CD4-positive, alpha-beta T cell (primary cell): ENCODE results near the gene SH3BGR. TPM values are rescaled to one million over a fixed set of nuclear protein-coding genes. Genes with fewer than 3 reads are reported as not detected.

Experiments
- ATAC-seq: fragments of 200-7000 bp; cut with Tn5 transposase; one replicate; pipeline ENCODE4 v1.10.0; 2022; ENCODE audit warnings: mild to moderate bottlenecking; ENCODE audit not compliant: poor library complexity
- CTCF ChIA-PET: fragments of 350-600 bp; sonication (Branson Sonifier 250); formaldehyde crosslinking; loops from one replicate; lab custom pipeline; 2021; ENCODE audit warnings: antibody characterized with exemption, inconsistent platforms; lab: Charles Lee
- POLR2A ChIA-PET: fragments of 350-600 bp; sonication (Branson Sonifier 250); formaldehyde crosslinking; loops from one replicate; lab custom pipeline; 2021; ENCODE audit warnings: antibody characterized with exemption, inconsistent platforms; lab: Charles Lee
- DNase-seq, 14 experiments: peaks; one replicate each; pipeline ENCODE4 v3.0.0-alpha.2; 2013 to 2020; ENCODE audit warnings: mixed read lengths in 2 of 14
- H3K27ac ChIP-seq, 2 donors: one replicate each; pipeline versions ENCODE4 v1.5.1 to v1.7.0; 2013; ENCODE audit warnings: low read length in 2 of 2, low read depth in 1 of 2, mild to moderate bottlenecking in 1 of 2
- H3K27me3 ChIP-seq, 2 experiments: 1 replicate in 1 of 2; 2 replicates in 1 of 2; pipeline versions ENCODE4 v1.6.1 to v1.7.0; 2013; ENCODE audit warnings: low read length in 2 of 2, control low read depth in 1 of 2, mild to moderate bottlenecking in 1 of 2, moderate library complexity in 1 of 2; ENCODE audit not compliant: insufficient read depth in 2 of 2, control insufficient read depth in 1 of 2
- H3K36me3 ChIP-seq: one replicate; pipeline ENCODE4 v1.6.1; 2013; ENCODE audit warnings: low read length, control low read depth; ENCODE audit not compliant: insufficient read depth
- H3K4me1 ChIP-seq: one replicate; pipeline ENCODE4 v1.6.1; 2013; ENCODE audit warnings: low read length, control low read depth; ENCODE audit not compliant: insufficient read depth
- H3K4me3 ChIP-seq: one replicate; pipeline ENCODE4 v1.5.1; 2013; ENCODE audit warnings: mild to moderate bottlenecking, low read length, moderate library complexity
- H3K9me3 ChIP-seq, 2 experiments: 1 replicate in 1 of 2; 2 replicates in 1 of 2; pipeline versions ENCODE4 v1.6.1 to v1.7.0; 2013; ENCODE audit warnings: low read length in 2 of 2, mild to moderate bottlenecking in 2 of 2, control low read depth in 1 of 2, moderate library complexity in 1 of 2; ENCODE audit not compliant: control insufficient read depth in 1 of 2, insufficient read depth in 1 of 2
- H3K27ac Mint-ChIP-seq: one replicate; pipeline ENCODE4 v1.8.0; 2020; ENCODE audit warnings: mixed read lengths
- H3K27me3 Mint-ChIP-seq: one replicate; pipeline ENCODE4 v1.8.0; 2021; ENCODE audit warnings: mixed read lengths
- H3K36me3 Mint-ChIP-seq: one replicate; pipeline ENCODE4 v1.8.0; 2021; ENCODE audit warnings: low read depth, mixed read lengths
- H3K4me1 Mint-ChIP-seq: one replicate; pipeline ENCODE4 v1.8.0; 2021; ENCODE audit warnings: low read depth, mixed read lengths
- H3K4me3 Mint-ChIP-seq: one replicate; pipeline ENCODE4 v1.8.0; 2020; ENCODE audit warnings: mild to moderate bottlenecking, mixed read lengths
- H3K9me3 Mint-ChIP-seq: one replicate; pipeline ENCODE4 v1.8.0; 2020; ENCODE audit warnings: mixed read lengths
- intact Hi-C, 2 experiments: fragments of 100-400 bp; cut with DNase I in 1 of 2; cut with micrococcal nuclease in 1 of 2; formaldehyde crosslinking; loops; one replicate each; pipeline versions ENCODE4 v1.15.1 to v1.9.0; 2023 to 2025; cut with DNase I, micrococcal nuclease
- total RNA-seq, 174 experiments: library from RNA in 2 of 174; stranded (reverse) in 2 of 174; gene quantifications; one replicate each; pipeline ENCODE4 v1.2.3 and lab custom pipeline; 2021 to 2026
- TF ChIP-seq, protein P1 (sequence below): fragments of 200-600 bp; IDR thresholded peaks from one replicate; pipeline ENCODE4 v1.8.0; 2022; ENCODE audit warnings: antibody characterized with exemption, mild to moderate bottlenecking

Gene SH3BGR
- total RNA-seq, 2 experiments from 2014 or later = 0.63 to 0.87 TPM

DNA sequence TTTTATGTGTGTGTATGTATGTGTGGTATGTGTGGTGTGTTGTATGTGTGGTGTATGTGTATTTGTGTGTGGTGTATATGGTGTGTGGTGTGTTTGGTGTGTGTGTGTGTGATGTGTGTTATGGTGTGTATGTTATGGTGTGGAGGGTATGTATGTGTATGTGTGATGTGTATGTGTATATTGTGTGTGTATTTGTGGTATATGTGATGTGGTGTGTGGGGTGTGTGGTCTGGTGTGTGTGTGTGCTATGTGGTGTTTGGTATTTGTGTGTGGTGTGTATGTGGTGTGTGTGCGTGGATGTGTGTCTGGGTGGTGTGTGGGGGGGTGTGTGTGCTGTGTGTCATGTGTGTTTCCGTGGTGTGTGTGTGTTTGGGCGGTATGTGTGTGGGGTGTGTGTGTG lies 59.3 kb downstream of the SH3BGR start:
- Histone ChIP-seq H3K36me3 (no peaks in the 10 kb centered on the region), H3K4me3 (no peak overlapping the region), H3K9me3 (no peaks in the 10 kb centered on the region), H3K27ac (no peak overlapping the region), H3K4me1 (no peaks in the 10 kb centered on the region), H3K27me3 (no peaks in the 10 kb centered on the region)
- TF ChIP-seq, protein P1, sequence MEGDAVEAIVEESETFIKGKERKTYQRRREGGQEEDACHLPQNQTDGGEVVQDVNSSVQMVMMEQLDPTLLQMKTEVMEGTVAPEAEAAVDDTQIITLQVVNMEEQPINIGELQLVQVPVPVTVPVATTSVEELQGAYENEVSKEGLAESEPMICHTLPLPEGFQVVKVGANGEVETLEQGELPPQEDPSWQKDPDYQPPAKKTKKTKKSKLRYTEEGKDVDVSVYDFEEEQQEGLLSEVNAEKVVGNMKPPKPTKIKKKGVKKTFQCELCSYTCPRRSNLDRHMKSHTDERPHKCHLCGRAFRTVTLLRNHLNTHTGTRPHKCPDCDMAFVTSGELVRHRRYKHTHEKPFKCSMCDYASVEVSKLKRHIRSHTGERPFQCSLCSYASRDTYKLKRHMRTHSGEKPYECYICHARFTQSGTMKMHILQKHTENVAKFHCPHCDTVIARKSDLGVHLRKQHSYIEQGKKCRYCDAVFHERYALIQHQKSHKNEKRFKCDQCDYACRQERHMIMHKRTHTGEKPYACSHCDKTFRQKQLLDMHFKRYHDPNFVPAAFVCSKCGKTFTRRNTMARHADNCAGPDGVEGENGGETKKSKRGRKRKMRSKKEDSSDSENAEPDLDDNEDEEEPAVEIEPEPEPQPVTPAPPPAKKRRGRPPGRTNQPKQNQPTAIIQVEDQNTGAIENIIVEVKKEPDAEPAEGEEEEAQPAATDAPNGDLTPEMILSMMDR = no peak
- intact Hi-C loops = loop anchor here in 1 of 2 experiments (10.0 kb wide), 1 partner anchor 1624 kb away; no protein-coding TSS in a partner anchor
- no peaks in the 10 kb centered on the region for H3K36me3 Mint-ChIP-seq
- DNase-seq (no peak), ATAC-seq (no peak)
- no peak overlapping the region for H3K27ac Mint-ChIP-seq
- ChIA-PET CTCF (no interaction called here), POLR2A (no interaction called here)
- no peaks in the 10 kb centered on the region for H3K4me1 Mint-ChIP-seq
- H3K27me3 Mint-ChIP-seq = no peaks in the 10 kb centered on the region
- H3K9me3 Mint-ChIP-seq = no peaks in the 10 kb centered on the region
- H3K4me3 Mint-ChIP-seq = no peak overlapping the region

DNA sequence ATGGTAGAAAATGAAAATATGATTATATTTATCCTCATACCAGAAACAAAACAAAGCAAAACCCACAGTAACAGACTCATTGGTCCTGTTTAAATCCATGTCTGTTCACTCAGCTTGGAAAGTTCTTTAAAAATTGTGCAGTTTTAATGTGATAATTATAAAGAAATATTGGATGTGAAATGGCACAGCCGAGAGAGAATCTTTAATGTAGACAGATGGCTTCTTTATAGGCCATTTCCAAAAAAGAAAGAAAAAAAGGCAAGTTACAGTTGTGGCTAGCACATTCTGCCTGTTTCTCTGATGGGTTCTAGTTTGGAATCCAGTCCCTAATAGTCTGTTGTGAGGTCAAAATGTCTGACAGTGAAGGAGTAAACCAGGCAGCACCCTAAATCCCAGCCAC lies 62.0 kb downstream of the SH3BGR start:
- POLR2A ChIA-PET = no interaction called here
- H3K4me3 Mint-ChIP-seq = no peak overlapping the region
- Histone ChIP-seq H3K9me3 (no peaks in the 10 kb centered on the region), H3K36me3 (no peaks in the 10 kb centered on the region), H3K4me3 (no peak overlapping the region), H3K27me3 (no peaks in the 10 kb centered on the region), H3K4me1 (peaks cover 5% of the 10 kb centered on the region), H3K27ac (no peak overlapping the region)
- TF ChIP-seq, protein P1 = no peak
- peaks cover 4% of the 10 kb centered on the region for H3K4me1 Mint-ChIP-seq
- H3K27me3 Mint-ChIP-seq = peaks cover 5% of the 10 kb centered on the region
- CTCF ChIA-PET = no interaction called here
- no peak for DNase-seq
- no peak for ATAC-seq
- no peaks in the 10 kb centered on the region for H3K9me3 Mint-ChIP-seq
- no peaks in the 10 kb centered on the region for H3K36me3 Mint-ChIP-seq
- intact Hi-C loops = loop anchor here in 1 of 2 experiments (10.0 kb wide), 1 partner anchor 1621 kb away; no protein-coding TSS in a partner anchor
- H3K27ac Mint-ChIP-seq = no peak overlapping the region

DNA sequence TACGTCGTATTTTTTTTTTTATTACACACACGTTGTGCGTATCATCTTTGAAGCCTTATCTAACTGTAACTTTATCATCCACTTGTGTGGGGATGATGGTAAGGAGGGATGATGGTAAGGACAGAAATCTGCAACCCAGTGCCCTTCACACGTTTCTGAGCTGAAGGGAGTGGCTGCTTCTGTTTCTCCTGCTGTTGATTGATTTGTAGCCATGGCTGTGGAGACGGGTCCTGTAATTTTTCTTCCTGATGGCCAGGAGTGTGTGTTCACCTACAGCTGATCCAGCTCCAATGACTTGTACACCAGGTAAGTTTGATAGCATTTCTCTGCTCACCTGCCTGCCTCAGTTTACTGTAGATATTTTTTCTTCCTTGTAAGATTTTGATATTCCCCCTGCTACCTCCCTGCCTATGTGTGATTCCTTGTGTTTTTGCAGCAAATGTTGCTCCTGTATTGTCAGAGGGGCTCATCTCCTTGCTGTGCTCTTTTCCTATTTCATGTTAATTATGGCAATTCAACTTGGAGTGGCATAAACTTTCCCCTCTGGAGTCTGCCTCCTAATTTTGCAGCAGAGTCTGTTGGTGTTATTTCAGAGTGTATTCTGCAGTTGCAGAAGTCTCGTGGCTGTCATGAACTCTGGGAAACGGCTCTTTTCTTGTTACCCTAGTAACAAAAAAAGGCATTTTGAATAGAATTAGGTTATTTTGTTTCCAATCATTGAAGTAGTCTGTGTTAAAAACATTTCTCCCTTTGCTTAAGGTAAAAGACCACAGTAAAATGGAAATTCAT lies 64.1 kb downstream of the SH3BGR start:
- no peak overlapping the region for H3K4me3 Mint-ChIP-seq
- H3K27me3 Mint-ChIP-seq = peaks cover 5% of the 10 kb centered on the region
- peaks cover 4% of the 10 kb centered on the region for H3K4me1 Mint-ChIP-seq
- Histone ChIP-seq H3K27me3 (no peaks in the 10 kb centered on the region), H3K4me3 (no peak overlapping the region), H3K27ac (no peak overlapping the region), H3K9me3 (no peaks in the 10 kb centered on the region), H3K4me1 (peaks cover 5% of the 10 kb centered on the region), H3K36me3 (no peaks in the 10 kb centered on the region)
- no peak overlapping the region for H3K27ac Mint-ChIP-seq
- intact Hi-C loops = loop anchor here in 1 of 2 experiments (10.0 kb wide), 1 partner anchor 1619 kb away; no protein-coding TSS in a partner anchor
- DNase-seq = no peak
- CTCF ChIA-PET = no interaction called here
- POLR2A ChIA-PET = no interaction called here
- TF ChIP-seq, protein P1 = no peak
- ATAC-seq = no peak
- H3K36me3 Mint-ChIP-seq = no peaks in the 10 kb centered on the region
- H3K9me3 Mint-ChIP-seq = no peaks in the 10 kb centered on the region
